Fibroblast of skin of scalp (primary cell): ENCODE measurements around the gene KIF20B.
"Not testable (repeated sequence)": the region's sequence is repeated elsewhere in the genome, so short reads cannot be mapped to it uniquely, and the experiment has no call there.

Experiments
- DNase-seq: peaks from one replicate; pipeline ENCODE4 v3.0.0-alpha.2; 2013

The KIF20B gene

GRCh38 chr10:89782470-89782869, 81.1 kb downstream of the KIF20B start:
- DNase-seq, result no peak

- no peak for DNase-seq
Measured at GRCh38 chr10:89783406-89783805, 82.0 kb downstream of the KIF20B start.

GRCh38 chr10:89785095-89785494, 83.7 kb downstream of the KIF20B start:
- peak; percentile 9 for DNase-seq

- no peak for DNase-seq
Measured at GRCh38 chr10:89789188-89789877, 87.9 kb downstream of the KIF20B start.

GRCh38 chr10:89792187-89792586, 90.8 kb downstream of the KIF20B start:
- no peak for DNase-seq

- DNase-seq, result peak; percentile 69
Measured at GRCh38 chr10:89793649-89794254, 92.4 kb downstream of the KIF20B start.

- DNase-seq, result no peak
Measured at GRCh38 chr10:89795840-89796239, 94.5 kb downstream of the KIF20B start.

GRCh38 chr10:89798092-89798491, 96.7 kb downstream of the KIF20B start:
- DNase-seq, result no peak

GRCh38 chr10:89799573-89799972, 98.2 kb downstream of the KIF20B start:
- DNase-seq, result no peak

- no peak for DNase-seq
Measured at GRCh38 chr10:89805599-89806013, 104.2 kb downstream of the KIF20B start.

- DNase-seq, result no peak
Measured at GRCh38 chr10:89808842-89809241, 107.5 kb downstream of the KIF20B start.

- DNase-seq, result no peak
Measured at GRCh38 chr10:89809766-89810165, 108.4 kb downstream of the KIF20B start.

- no peak for DNase-seq
Measured at GRCh38 chr10:89810908-89811525, 109.6 kb downstream of the KIF20B start.

GRCh38 chr10:89813546-89813945, 112.2 kb downstream of the KIF20B start:
- DNase-seq, result no peak

GRCh38 chr10:89814278-89814677, 112.9 kb downstream of the KIF20B start:
- DNase-seq, result no peak

GRCh38 chr10:89815049-89815853, 113.9 kb downstream of the KIF20B start:
- DNase-seq, result no peak

- not testable (repeated sequence) for DNase-seq
Measured at GRCh38 chr10:89819008-89819407, 117.6 kb downstream of the KIF20B start.
